H1 (cell line): Measurements from ENCODE around the gene DEDD2. TPM values are rescaled to one million over a fixed set of nuclear protein-coding genes. Genes with fewer than 3 reads are reported as not detected.

Experiments
- CTCF ChIA-PET: fragments of 300-600 bp; sonication (Branson Sonifier 250); formaldehyde crosslinking; loops from one replicate; lab custom pipeline; 2021; ENCODE audit not compliant: partially characterized antibody; lab: Charles Lee
- POLR2A ChIA-PET: fragments of 300-600 bp; sonication (Branson Sonifier 250); formaldehyde crosslinking; loops from one replicate; lab custom pipeline; 2021; ENCODE audit warnings: inconsistent platforms; ENCODE audit not compliant: partially characterized antibody; lab: Charles Lee
- DNase-seq, 2 experiments: peaks; one replicate each; pipeline versions ENCODE4 v3.0.0 to v3.0.0-alpha.2; 2010 to 2022; ENCODE audit warnings: low spot score in 2 of 2, low read depth in 1 of 2, mixed read lengths in 1 of 2
- FAIRE-seq: peaks from 2 replicates; lab custom pipeline; 2011; peaks lifted over from hg19 to GRCh38; lab: Jason Lieb, UNC
- H2AFZ ChIP-seq: 2 replicates; pipeline ENCODE4 v1.8.1; 2012; ENCODE audit warnings: low read length, inconsistent platforms
- H2AK5ac ChIP-seq: 2 replicates; pipeline ENCODE4 v1.6.1; 2013; ENCODE audit warnings: low read depth, low read length
- H2BK120ac ChIP-seq: replicated peaks from 2 replicates; pipeline ENCODE3; 2013; ENCODE audit warnings: low read depth, low read length, inconsistent platforms
- H2BK12ac ChIP-seq: 2 replicates; pipeline ENCODE4 v1.6.1; 2013; ENCODE audit warnings: low read depth, low read length
- H2BK15ac ChIP-seq: 2 replicates; pipeline ENCODE4 v1.6.1; 2013; ENCODE audit warnings: low read length
- H2BK20ac ChIP-seq: 2 replicates; pipeline ENCODE4 v1.6.1; 2013; ENCODE audit warnings: low read length
- H2BK5ac ChIP-seq: 2 replicates; pipeline ENCODE4 v1.6.1; 2013; ENCODE audit warnings: low read depth, low read length
- H3K14ac ChIP-seq: 2 replicates; pipeline ENCODE4 v1.6.1; 2013; ENCODE audit warnings: inconsistent platforms; ENCODE audit not compliant: insufficient read length
- H3K18ac ChIP-seq: 2 replicates; pipeline ENCODE4 v1.6.1; 2013; ENCODE audit warnings: low read length; ENCODE audit errors: extremely low read depth
- H3K23ac ChIP-seq: 2 replicates; pipeline ENCODE4 v1.6.1; 2013; ENCODE audit warnings: inconsistent platforms; ENCODE audit not compliant: insufficient read length
- H3K23me2 ChIP-seq: 2 replicates; pipeline ENCODE4 v1.6.1; 2013; ENCODE audit warnings: low read depth, low read length
- H3K27ac ChIP-seq: 2 replicates; pipeline ENCODE4 v1.6.1; 2011; ENCODE audit warnings: low read depth, low read length, inconsistent platforms
- H3K27me3 ChIP-seq, 4 experiments: replicated peaks in 1 of 4; 1 replicate in 1 of 4; 2 replicates in 3 of 4; pipeline versions ENCODE4 v1.6.1 to v1.8.1; 2011 to 2013; ENCODE audit warnings: low read length in 3 of 4, mild to moderate bottlenecking in 3 of 4, inconsistent platforms in 2 of 4, mixed read lengths in 2 of 4, moderate library complexity in 1 of 4; ENCODE audit not compliant: control insufficient read depth in 3 of 4, insufficient read depth in 3 of 4; ENCODE audit errors: extremely low read depth in 1 of 4
- H3K36me3 ChIP-seq, 4 experiments: 2 replicates each; pipeline versions ENCODE4 v1.6.1 to v1.8.1; 2011 to 2013; ENCODE audit warnings: mild to moderate bottlenecking in 4 of 4, low read length in 3 of 4, moderate library complexity in 2 of 4, control low read depth in 1 of 4, inconsistent platforms in 1 of 4; ENCODE audit not compliant: insufficient read depth in 4 of 4, control insufficient read depth in 2 of 4
- H3K4ac ChIP-seq: replicated peaks from 2 replicates; pipeline ENCODE3; 2013; ENCODE audit warnings: low read length, low read depth, mixed read lengths, inconsistent platforms; ENCODE audit not compliant: insufficient read length
- H3K4me1 ChIP-seq, 4 experiments: replicated peaks in 1 of 4; 1 replicate in 1 of 4; 2 replicates in 3 of 4; pipeline versions ENCODE4 v1.6.1 to v1.8.1; 2011 to 2013; ENCODE audit warnings: low read length in 3 of 4, inconsistent platforms in 2 of 4, mixed read lengths in 1 of 4; ENCODE audit not compliant: insufficient read depth in 4 of 4, control insufficient read depth in 3 of 4
- H3K4me2 ChIP-seq, 2 experiments: 2 replicates each; pipeline versions ENCODE4 v1.6.1 to v1.8.1; 2011 to 2013; ENCODE audit warnings: low read depth in 2 of 2, low read length in 2 of 2, control low read depth in 1 of 2, inconsistent platforms in 1 of 2, mild to moderate bottlenecking in 1 of 2; ENCODE audit not compliant: insufficient read depth in 1 of 2
- H3K4me3 ChIP-seq, 4 experiments: fragments of 200-600, 300-600 bp in 1 of 4; sonication (generic), shearing (Covaris generic), sonication (Bioruptor Twin) in 1 of 4; 2 replicates each; pipeline versions ENCODE4 v1.5.1 to v1.8.1; 2011 to 2016; ENCODE audit warnings: low read length in 4 of 4, low read depth in 3 of 4, control low read depth in 2 of 4, inconsistent platforms in 2 of 4, mild to moderate bottlenecking in 2 of 4, mixed read lengths in 1 of 4, moderate library complexity in 1 of 4; ENCODE audit not compliant: insufficient read depth in 2 of 4; ENCODE audit errors: extremely low read depth in 1 of 4
- H3K56ac ChIP-seq: replicated peaks from 2 replicates; pipeline ENCODE3; 2013; ENCODE audit warnings: low read depth, mild to moderate bottlenecking, mixed read lengths, low read length, inconsistent platforms; ENCODE audit not compliant: insufficient read length
- H3K79me1 ChIP-seq: 2 replicates; pipeline ENCODE4 v1.6.1; 2013; ENCODE audit warnings: low read depth, low read length, control low read depth
- H3K79me2 ChIP-seq, 2 experiments: 2 replicates each; pipeline versions ENCODE4 v1.6.1 to v1.8.1; 2012 to 2013; ENCODE audit warnings: low read length in 2 of 2, mild to moderate bottlenecking in 2 of 2, inconsistent platforms in 1 of 2; ENCODE audit not compliant: insufficient read depth in 2 of 2, control insufficient read depth in 1 of 2
- H3K9ac ChIP-seq, 4 experiments: replicated peaks in 1 of 4; 1 replicate in 1 of 4; 2 replicates in 3 of 4; pipeline versions ENCODE4 v1.6.1 to v1.8.1; 2011 to 2013; ENCODE audit warnings: low read depth in 3 of 4, low read length in 3 of 4, control low read depth in 2 of 4, mild to moderate bottlenecking in 2 of 4, moderate library complexity in 2 of 4, inconsistent platforms in 1 of 4; ENCODE audit errors: extremely low read depth in 1 of 4
- H3K9me3 ChIP-seq, 2 experiments: 2 replicates each; pipeline versions ENCODE4 v1.6.1 to v1.8.1; 2012 to 2013; ENCODE audit warnings: mild to moderate bottlenecking in 2 of 2, moderate library complexity in 2 of 2, control low read depth in 1 of 2, inconsistent platforms in 1 of 2, low read depth in 1 of 2, low read length in 1 of 2, mixed read lengths in 1 of 2; ENCODE audit not compliant: insufficient read depth in 2 of 2
- H4K20me1 ChIP-seq, 2 experiments: replicated peaks in 1 of 2; 2 replicates each; pipeline versions ENCODE3 to v1.8.1; 2011 to 2013; ENCODE audit warnings: inconsistent platforms in 2 of 2, low read length in 2 of 2, mild to moderate bottlenecking in 1 of 2; ENCODE audit not compliant: insufficient read depth in 2 of 2, control insufficient read depth in 1 of 2
- H4K5ac ChIP-seq: 2 replicates; pipeline ENCODE4 v1.6.1; 2013; ENCODE audit warnings: low read length, low read depth, mixed read lengths, inconsistent platforms; ENCODE audit not compliant: insufficient read length
- H4K8ac ChIP-seq: 2 replicates; pipeline ENCODE4 v1.8.0; 2013; ENCODE audit warnings: mild to moderate bottlenecking, moderate library complexity, low read length, inconsistent platforms; ENCODE audit not compliant: insufficient read depth; ENCODE audit errors: extremely low read depth
- H4K91ac ChIP-seq: replicated peaks from 2 replicates; pipeline ENCODE3; 2013; ENCODE audit warnings: low read length, mixed read lengths, inconsistent platforms; ENCODE audit not compliant: insufficient read length
- EZH2 ChIP-seq: fragments of 200-600 bp; sonication (generic); IDR thresholded peaks from 2 replicates; pipeline ENCODE4 v1.7.1; 2012; ENCODE audit warnings: low read depth, mild to moderate bottlenecking, moderate library complexity, low read length, inconsistent platforms; ENCODE audit not compliant: severe bottlenecking
- HDAC2 ChIP-seq, 2 experiments: fragments of 300-600 bp in 1 of 2; sonication (generic) in 1 of 2; IDR thresholded peaks; 2 replicates each; pipeline ENCODE4 v1.6.1; 2011 to 2012; ENCODE audit warnings: low read depth in 2 of 2, low read length in 2 of 2, mild to moderate bottlenecking in 2 of 2, moderate library complexity in 2 of 2, borderline replicate concordance in 1 of 2, inconsistent platforms in 1 of 2
- RFX5 ChIP-seq: IDR thresholded peaks from 2 replicates; pipeline ENCODE4 v1.6.1; 2011; ENCODE audit warnings: low read depth, low read length, improper control_type of control experiment, borderline replicate concordance
- RXRA ChIP-seq: IDR thresholded peaks from 2 replicates; pipeline ENCODE4 v1.6.1; 2011; ENCODE audit warnings: low read depth, mild to moderate bottlenecking, low read length, moderate library complexity; ENCODE audit not compliant: insufficient read depth
- WGBS, 2 experiments: shearing (Covaris generic) in 1 of 2; methylation state at CpG; one replicate each; pipeline versions ENCODE4 v1.1.6 to v1.1.7; 2013 to 2015; ENCODE audit warnings: low lambda C conversion rate in 2 of 2, mixed read lengths in 2 of 2, inconsistent platforms in 1 of 2, low coverage in 1 of 2, missing lambda C conversion rate in 1 of 2; ENCODE audit not compliant: insufficient replicate concordance in 2 of 2, insufficient coverage in 1 of 2, insufficient read length in 1 of 2; ENCODE audit errors: extremely low coverage in 1 of 2, missing lambda C conversion rate in 1 of 2; 5-methylcytosine and 5-hydroxymethylcytosine counted together
- polyA plus RNA-seq, 7 experiments: library from polyadenylated mRNA; depleted of rRNA in 3 of 7; stranded (reverse) in 5 of 7; unstranded in 2 of 7; fragments of >200 nt in 5 of 7; fragments of 200-250 nt in 2 of 7; gene quantifications; 1 replicate in 5 of 7; 2 replicates in 1 of 7; 4 replicates in 1 of 7; pipeline versions ENCODE4 v1.2.1 to v1.2.3, GENCODE V29; 2011 to 2013; ENCODE audit warnings: missing spikeins in 2 of 7, mixed read lengths in 2 of 7
- total RNA-seq: library from RNA; stranded (reverse); fragmentation: NEBNext Ultra II Directional; extraction: Animal tissue kit (Norgen Biotek cat#: 25700); gene quantifications from 2 replicates; pipeline ENCODE4 v1.2.1, GENCODE V29; 2021

The DEDD2 gene
- total and polyA plus RNA-seq, 2 of the 8 experiments (the other 6 are each of a cell fraction or from before 2014, with no cell fraction given), result 37.8 to 65.0 TPM

DNA sequence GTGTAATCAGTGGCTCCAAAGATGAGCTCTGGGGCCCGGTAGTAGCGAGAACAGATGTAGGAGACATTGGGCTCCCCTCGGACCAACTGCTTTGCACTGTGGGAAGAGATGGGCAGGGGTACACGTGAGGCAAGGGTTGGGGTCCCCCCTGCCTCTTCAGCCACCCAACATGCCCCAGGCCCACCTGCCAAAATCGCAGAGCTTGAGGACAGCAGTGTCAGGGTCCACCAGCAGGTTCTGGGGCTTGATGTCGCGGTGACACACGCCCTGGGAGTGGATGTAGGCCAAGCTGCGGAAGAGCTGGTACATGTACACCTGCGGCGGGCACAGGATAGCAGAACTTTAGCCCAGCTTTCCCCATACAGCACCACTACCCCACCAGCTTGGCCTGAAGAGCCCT is 16.9 kb upstream of the DEDD2 start:
- POLR2A ChIA-PET, result interaction anchor here (1.2 to 4.5 kb wide), 5 partner anchors 8 to 17 kb away, joined by 3 to 21 read pairs (median 9); partner anchors contain the start of genes DEDD2 and ZNF526
- H4K20me1 ChIP-seq, result peaks cover 11 to 26% of the 10 kb centered on the region in 2 experiments

More for the DNA sequence above, 16.9 kb upstream of the DEDD2 start:
- Histone ChIP-seq H2BK120ac (no peak overlapping the region), H3K18ac (no peak overlapping the region), H3K23ac (no peak overlapping the region), H3K4me3 (no peak overlapping the region), H3K79me1 (no peaks in the 10 kb centered on the region; the same call in none of the 2 replicates), H2BK20ac (no peak overlapping the region), H3K56ac (no peak overlapping the region), H3K9me3 (no peaks in the 10 kb centered on the region), H4K8ac (no peak overlapping the region), H2BK12ac (no peak overlapping the region), H3K9ac (no peak overlapping the region), H3K79me2 (no peaks in the 10 kb centered on the region), H3K27ac (no peak overlapping the region), H2BK5ac (no peak overlapping the region), H3K4me1 (no peaks in the 10 kb centered on the region), H2AK5ac (no peak overlapping the region), H3K4ac (no peak overlapping the region), H4K5ac (no peak overlapping the region), H3K27me3 (no peaks in the 10 kb centered on the region), H2AFZ (no peak overlapping the region), H4K91ac (no peak overlapping the region), H3K4me2 (no peak overlapping the region), H3K14ac (no peak overlapping the region), H2BK15ac (no peak overlapping the region), H3K36me3 (peaks cover 8 to 58% (median 36%) of the 10 kb centered on the region in 4 experiments; a peak in 7 of 8 replicates), H3K23me2 (no peaks in the 10 kb centered on the region)
- TF ChIP-seq RFX5 (no peak), EZH2 (no peak), RXRA (no peak), HDAC2 (IDR thresholded peaks at IDR 0.05; ENCODE audit: borderline replicate concordance in 1 of 2, low read depth in 2 of 2, low read length in 2 of 2) (no peak)
- 96% methylated on average over 11 of the region's 11 CpGs; no CpG with 5 or more reads in 1 of the 2 experiments for WGBS, 2 experiments
- no peak for FAIRE-seq
- CTCF ChIA-PET, result interaction anchor here (0.9 to 2.5 kb wide), 7 partner anchors 9 to 125 kb away, joined by 3 to 6 read pairs (median 4); partner anchors contain the start of gene ZNF526
- DNase-seq, result no peak
